Stimulated activated CD4-positive, alpha-beta T cell treated with anti-CD3 and anti-CD28 coated beads, Interleukin-15, amount 100 ng/mL, for 24 hours (primary cell): ENCODE results near the gene TIMM23.
"Not testable (repeated sequence)": the region's sequence is repeated elsewhere in the genome, so short reads cannot be mapped to it uniquely, and the experiment has no call there.

Experiments
- DNase-seq: peaks from one replicate; pipeline ENCODE4 v3.0.0-alpha.2; 2020

The TIMM23 gene

GRCh38 chr10:46025406-46025805 lies 53.1 kb downstream of the TIMM23 start:
- DNase-seq: no peak

GRCh38 chr10:46026106-46026505 lies 53.8 kb downstream of the TIMM23 start:
- DNase-seq: no peak

GRCh38 chr10:46028584-46029460 lies 56.5 kb downstream of the TIMM23 start:
- peak; percentile 36 for DNase-seq

- DNase-seq: no peak
Observed at GRCh38 chr10:46029461-46030030, 57.3 kb downstream of the TIMM23 start.

- peak; percentile 98 for DNase-seq
Observed at GRCh38 chr10:46030091-46030937, 58.0 kb downstream of the TIMM23 start, which contains the start of gene NCOA4. Gene NCOA4, minus strand, starts transcription at chr10:46030623. Its CDS starts 13,943 bp downstream, at chr10:46016680.

GRCh38 chr10:46031648-46032532 lies 59.6 kb downstream of the TIMM23 start:
- no peak for DNase-seq

- no peak for DNase-seq
Observed at GRCh38 chr10:46033602-46034011, 61.3 kb downstream of the TIMM23 start.

- no peak for DNase-seq
Observed at GRCh38 chr10:46035923-46036849, 63.9 kb downstream of the TIMM23 start.

- DNase-seq: no peak
Observed at GRCh38 chr10:46037107-46037825, 65.0 kb downstream of the TIMM23 start.

- DNase-seq: no peak
Observed at GRCh38 chr10:46040004-46040403, 67.7 kb downstream of the TIMM23 start.

GRCh38 chr10:46042527-46042926 lies 70.2 kb downstream of the TIMM23 start:
- no peak for DNase-seq

- no peak for DNase-seq
Observed at GRCh38 chr10:46046261-46046660, 74.0 kb downstream of the TIMM23 start, which contains the start of gene MSMB. Gene MSMB, minus strand, starts transcription at chr10:46046269. Its CDS starts 32 bp downstream, at chr10:46046237.

- no peak for DNase-seq
Observed at GRCh38 chr10:46048152-46048551, 75.9 kb downstream of the TIMM23 start.

GRCh38 chr10:46049497-46049831 lies 77.2 kb downstream of the TIMM23 start:
- not testable (repeated sequence) for DNase-seq

- DNase-seq: no peak
Observed at GRCh38 chr10:46050941-46051623, 78.8 kb downstream of the TIMM23 start.

- no peak for DNase-seq
Observed at GRCh38 chr10:46052057-46052790, 79.9 kb downstream of the TIMM23 start.

GRCh38 chr10:46052791-46053375 lies 80.6 kb downstream of the TIMM23 start:
- DNase-seq: no peak
